Keratinocyte (primary cell): ENCODE data around the gene KCTD2. TPM values are rescaled to one million over a fixed set of nuclear protein-coding genes. Genes with fewer than 3 reads are reported as not detected.

Experiments
- DNase-seq: peaks from one replicate; pipeline ENCODE4 v3.0.0-alpha.2; 2011; ENCODE audit warnings: low read depth, missing footprints, low spot score
- FAIRE-seq: peaks from 2 replicates; lab custom pipeline; 2011; peaks lifted over from hg19 to GRCh38; lab: Jason Lieb, UNC
- H2AFZ ChIP-seq: 2 replicates; pipeline ENCODE4 v1.6.0; 2012; ENCODE audit warnings: low read length, control low read depth, inconsistent platforms; ENCODE audit not compliant: control insufficient read depth
- H3K27ac ChIP-seq: 2 replicates; pipeline ENCODE4 v1.5.1; 2011; ENCODE audit warnings: low read length; ENCODE audit not compliant: control insufficient read depth, insufficient read depth
- H3K27me3 ChIP-seq: 3 replicates; pipeline ENCODE4 v1.6.0; 2011; ENCODE audit warnings: low read length; ENCODE audit not compliant: control insufficient read depth, insufficient read depth; ENCODE audit errors: extremely low read depth
- H3K36me3 ChIP-seq, 2 experiments: 2 replicates in 1 of 2; 3 replicates in 1 of 2; pipeline ENCODE4 v1.5.1; 2011; ENCODE audit warnings: low read length in 2 of 2, mild to moderate bottlenecking in 1 of 2; ENCODE audit not compliant: control insufficient read depth in 2 of 2, insufficient read depth in 2 of 2; ENCODE audit errors: extremely low read depth in 1 of 2
- H3K4me1 ChIP-seq: 3 replicates; pipeline ENCODE4 v1.5.1; 2011; ENCODE audit warnings: low read length; ENCODE audit not compliant: control insufficient read depth, insufficient read depth; ENCODE audit errors: extremely low read depth
- H3K4me2 ChIP-seq: 3 replicates; pipeline ENCODE4 v1.6.0; 2011; ENCODE audit warnings: low read depth, low read length; ENCODE audit not compliant: control insufficient read depth, insufficient read depth; ENCODE audit errors: extremely low read depth
- H3K4me3 ChIP-seq, 3 experiments: fragments of 200-600 bp in 1 of 3; sonication (generic) in 1 of 3; 2 replicates in 2 of 3; 3 replicates in 1 of 3; pipeline ENCODE4 v1.5.1; 2011 to 2016; ENCODE audit warnings: low read length in 3 of 3, mild to moderate bottlenecking in 3 of 3, control low read depth in 2 of 3, inconsistent platforms in 1 of 3, low read depth in 1 of 3, mixed read lengths in 1 of 3, mixed run types in 1 of 3, moderate library complexity in 1 of 3; ENCODE audit not compliant: control insufficient read depth in 2 of 3, insufficient read depth in 2 of 3; ENCODE audit errors: extremely low read depth in 1 of 3
- H3K79me2 ChIP-seq: 2 replicates; pipeline ENCODE4 v1.6.0; 2012; ENCODE audit warnings: low read length; ENCODE audit not compliant: control insufficient read depth, insufficient read depth
- H3K9ac ChIP-seq: 3 replicates; pipeline ENCODE4 v1.6.0; 2011; ENCODE audit warnings: low read length; ENCODE audit not compliant: control insufficient read depth, insufficient read depth; ENCODE audit errors: extremely low read depth
- H3K9me1 ChIP-seq: 3 replicates; pipeline ENCODE4 v1.6.0; 2011; ENCODE audit warnings: low read length; ENCODE audit not compliant: control insufficient read depth, insufficient read depth; ENCODE audit errors: extremely low read depth
- H3K9me3 ChIP-seq: 2 replicates; pipeline ENCODE4 v1.5.1; 2012; ENCODE audit warnings: low read depth, low read length; ENCODE audit not compliant: control insufficient read depth
- H4K20me1 ChIP-seq: 3 replicates; pipeline ENCODE4 v1.6.0; 2011; ENCODE audit warnings: low read length; ENCODE audit not compliant: control insufficient read depth, insufficient read depth; ENCODE audit errors: extremely low read depth
- CTCF ChIP-seq, 3 experiments: IDR thresholded peaks in 1 of 3; conservative IDR thresholded peaks in 1 of 3; optimal IDR thresholded peaks in 1 of 3; 2 replicates in 2 of 3; 3 replicates in 1 of 3; pipeline versions ENCODE3 to v1.5.1; 2011; ENCODE audit warnings: low read length in 3 of 3, mild to moderate bottlenecking in 3 of 3, moderate library complexity in 2 of 3, control low read depth in 1 of 3, inconsistent platforms in 1 of 3; ENCODE audit not compliant: insufficient read depth in 2 of 3; ENCODE audit errors: extremely low read depth in 1 of 3
- EZH2 ChIP-seq: IDR thresholded peaks from one replicate; pipeline ENCODE4 v1.6.1; 2012; ENCODE audit warnings: inconsistent platforms, mild to moderate bottlenecking, low read length, moderate library complexity
- dilution Hi-C: fragments of 300-500 bp; cut with MboI; formaldehyde crosslinking; loops from one replicate; pipeline ENCODE4 v1.7.0; 2020; ENCODE audit warnings: low sequenced_read_pairs; ENCODE audit not compliant: extremely low pct_ligation_motif_present
- polyA plus RNA-seq, 5 experiments: library from polyadenylated mRNA; depleted of rRNA in 3 of 5; stranded (reverse) in 3 of 5; stranded (forward) in 1 of 5; unstranded in 1 of 5; fragments of >200 nt; gene quantifications; 1 replicate in 1 of 5; 2 replicates in 3 of 5; 3 replicates in 1 of 5; pipeline versions ENCODE4 v1.2.1 to v1.2.3, GENCODE V29; 2011 to 2012; ENCODE audit warnings: missing spikeins in 2 of 5, low read depth in 1 of 5, low replicate concordance in 1 of 5

The KCTD2 gene
- polyA plus RNA-seq, 1 donor (not counting 4 experiments of a cell fraction or from before 2014, with no cell fraction given) = 20.7 TPM

GRCh38 chr17:75090871-75091854 is 44.1 kb downstream of the KCTD2 start:
- H3K36me3 ChIP-seq = no peaks in the 10 kb centered on the region
- FAIRE-seq = no peak
- no peaks in the 10 kb centered on the region for H3K9me3 ChIP-seq
- H3K4me1 ChIP-seq = peaks cover 54% of the 10 kb centered on the region
- H4K20me1 ChIP-seq = no peaks in the 10 kb centered on the region
- TF ChIP-seq EZH2 (no peak), CTCF (optimal IDR thresholded peaks at IDR 0.05 in 1 of 3, IDR thresholded peaks at IDR 0.05 in 1 of 3, conservative IDR thresholded peaks at IDR 0.05 in 1 of 3; ENCODE audit: extremely low read depth in 1 of 3, insufficient read depth in 2 of 3, low read length in 3 of 3) (no peak)
- H3K4me2 ChIP-seq = peak overlapping the region; percentile 31
- peak overlapping the region in 1 of 3 experiments; percentile 19 for H3K4me3 ChIP-seq
- no peak overlapping the region for H2AFZ ChIP-seq
- H3K9me1 ChIP-seq = no peaks in the 10 kb centered on the region
- H3K79me2 ChIP-seq = no peaks in the 10 kb centered on the region
- dilution Hi-C loops = no loop called here
- H3K9ac ChIP-seq = peak overlapping the region; percentile 44
- H3K27ac ChIP-seq = no peak overlapping the region
- no peaks in the 10 kb centered on the region for H3K27me3 ChIP-seq
- DNase-seq = no peak

GRCh38 chr17:75091855-75092327 is 44.9 kb downstream of the KCTD2 start:
- FAIRE-seq (no peak), DNase-seq (no peak)
- no peaks in the 10 kb centered on the region for H3K9me1 ChIP-seq
- no peaks in the 10 kb centered on the region for H4K20me1 ChIP-seq
- no peak overlapping the region for H3K27ac ChIP-seq
- TF ChIP-seq CTCF (optimal IDR thresholded peaks at IDR 0.05 in 1 of 3, IDR thresholded peaks at IDR 0.05 in 1 of 3, conservative IDR thresholded peaks at IDR 0.05 in 1 of 3; ENCODE audit: extremely low read depth in 1 of 3, insufficient read depth in 2 of 3, low read length in 3 of 3) (no peak), EZH2 (no peak)
- H3K9ac ChIP-seq = no peak overlapping the region
- H3K36me3 ChIP-seq = no peaks in the 10 kb centered on the region
- peak overlapping the region; percentile 31 for H3K4me2 ChIP-seq
- H2AFZ ChIP-seq = no peak overlapping the region
- no peaks in the 10 kb centered on the region for H3K9me3 ChIP-seq
- no peaks in the 10 kb centered on the region for H3K79me2 ChIP-seq
- H3K4me3 ChIP-seq = no peak overlapping the region
- dilution Hi-C loops = no loop called here
- no peaks in the 10 kb centered on the region for H3K27me3 ChIP-seq
- peaks cover 57% of the 10 kb centered on the region for H3K4me1 ChIP-seq
